Thyroid gland (tissue), 4 donors: ENCODE results near the gene ADARB2. TPM values are rescaled to one million over a fixed set of nuclear protein-coding genes. Genes with fewer than 3 reads are reported as not detected.

ENCODE experiments used
- DNase-seq, 2 donors: peaks; one replicate each; pipeline ENCODE4 v3.0.0-alpha.2; 2019
- H3K27ac ChIP-seq, 3 donors: fragments of 200-600 bp; sonication (generic); 1 replicate in 2 of 3; 2 replicates in 1 of 3; pipeline ENCODE4 v1.5.1; 2016 to 2019; ENCODE audit warnings: mild to moderate bottlenecking in 1 of 3, moderate library complexity in 1 of 3
- H3K27me3 ChIP-seq: fragments of 200-600 bp; sonication (generic); one replicate; pipeline ENCODE4 v1.5.1; 2019
- H3K36me3 ChIP-seq, 2 donors: fragments of 200-600 bp; sonication (generic); one replicate each; pipeline ENCODE4 v1.5.1; 2016 to 2019
- H3K4me1 ChIP-seq, 2 donors: fragments of 200-600 bp; sonication (generic); one replicate each; pipeline ENCODE4 v1.5.1; 2017 to 2019
- H3K4me3 ChIP-seq, 3 donors: fragments of 200-600 bp; sonication (generic); replicated peaks in 1 of 3; 1 replicate in 2 of 3; 2 replicates in 1 of 3; pipeline ENCODE4 v1.5.1; 2016; ENCODE audit warnings: mild to moderate bottlenecking in 1 of 3
- H3K9me3 ChIP-seq: fragments of 200-600 bp; sonication (generic); one replicate; pipeline ENCODE4 v1.5.1; 2017
- CTCF ChIP-seq, 6 experiments: fragments of 200-600 bp in 3 of 6; fragments of 450-650 bp in 3 of 6; sonication (generic) in 3 of 6; IDR thresholded peaks; one replicate each; pipeline ENCODE4 v1.5.1; 2016 to 2019; ENCODE audit warnings: antibody characterized with exemption in 6 of 6, mild to moderate bottlenecking in 2 of 6, inconsistent platforms in 1 of 6, moderate library complexity in 1 of 6
- POLR2A ChIP-seq, 2 donors: fragments of 450-650 bp; IDR thresholded peaks; one replicate each; pipeline ENCODE4 v1.6.1; 2017; ENCODE audit warnings: antibody characterized with exemption in 2 of 2, mild to moderate bottlenecking in 2 of 2, moderate library complexity in 1 of 2
- whole genome bisulfite sequencing, 2 donors: methylation state at CpG; one replicate each; pipeline ENCODE4 v1.1.5; 2017; 5-methylcytosine and 5-hydroxymethylcytosine counted together
- intact Hi-C: fragments of 100-400 bp; cut with DNase I; formaldehyde crosslinking; loops from one replicate; pipeline ENCODE4 v1.15.1; 2023
- total RNA-seq, 4 donors: library from RNA; depleted of rRNA; stranded (reverse); fragments of >200 nt; gene quantifications; one replicate each; pipeline ENCODE4 v1.2.3, GENCODE V29; 2016

The ADARB2 gene
- total RNA-seq, 4 donors from 2014 or later = 0.08 to 0.15 TPM; not detected in 2

GRCh38 chr10:1205450-1206030 lies 531.8 kb downstream of the ADARB2 start:
- Histone ChIP-seq H3K4me3 (no peak overlapping the region), H3K4me1 (no peaks in the 10 kb centered on the region), H3K27me3 (no peaks in the 10 kb centered on the region), H3K9me3 (no peaks in the 10 kb centered on the region), H3K36me3 (no peaks in the 10 kb centered on the region), H3K27ac (no peak overlapping the region)
- no peak for DNase-seq
- intact Hi-C loops = no loop called here
- WGBS, 2 donors = 93 to 94% methylated on average over 18 to 24 of the region's 27 CpGs
- TF ChIP-seq CTCF (IDR thresholded peaks at IDR 0.05) (no peak), POLR2A (IDR thresholded peaks at IDR 0.05) (no peak)

GRCh38 chr10:1204434-1205326 lies 532.6 kb downstream of the ADARB2 start:
- TF ChIP-seq CTCF (IDR thresholded peaks at IDR 0.05) = no peak
- no peak for TF ChIP-seq POLR2A (IDR thresholded peaks at IDR 0.05)
- no peaks in the 10 kb centered on the region for H3K36me3 ChIP-seq

GRCh38 chr10:1203704-1204103 lies 533.6 kb downstream of the ADARB2 start:
- intact Hi-C loops = no loop called here
- TF ChIP-seq CTCF (IDR thresholded peaks at IDR 0.05) = no peak
- TF ChIP-seq POLR2A (IDR thresholded peaks at IDR 0.05) = no peak
- Histone ChIP-seq H3K36me3 (no peaks in the 10 kb centered on the region), H3K4me3 (no peak overlapping the region), H3K4me1 (no peaks in the 10 kb centered on the region), H3K27me3 (no peaks in the 10 kb centered on the region), H3K9me3 (no peaks in the 10 kb centered on the region), H3K27ac (no peak overlapping the region)
- DNase-seq = no peak
- WGBS, 2 donors = 91 to 93% methylated on average over 6 to 7 of the region's 10 CpGs

More at GRCh38 chr10:1204434-1205326, 532.6 kb downstream of the ADARB2 start:
- no peak overlapping the region for H3K27ac ChIP-seq
- intact Hi-C loops = no loop called here
- no peaks in the 10 kb centered on the region for H3K27me3 ChIP-seq
- H3K4me1 ChIP-seq = no peaks in the 10 kb centered on the region
- DNase-seq = no peak
- no peaks in the 10 kb centered on the region for H3K9me3 ChIP-seq
- 81 to 85% methylated on average over 17 to 20 of the region's 26 CpGs for WGBS, 2 donors
- H3K4me3 ChIP-seq = no peak overlapping the region

DNA sequence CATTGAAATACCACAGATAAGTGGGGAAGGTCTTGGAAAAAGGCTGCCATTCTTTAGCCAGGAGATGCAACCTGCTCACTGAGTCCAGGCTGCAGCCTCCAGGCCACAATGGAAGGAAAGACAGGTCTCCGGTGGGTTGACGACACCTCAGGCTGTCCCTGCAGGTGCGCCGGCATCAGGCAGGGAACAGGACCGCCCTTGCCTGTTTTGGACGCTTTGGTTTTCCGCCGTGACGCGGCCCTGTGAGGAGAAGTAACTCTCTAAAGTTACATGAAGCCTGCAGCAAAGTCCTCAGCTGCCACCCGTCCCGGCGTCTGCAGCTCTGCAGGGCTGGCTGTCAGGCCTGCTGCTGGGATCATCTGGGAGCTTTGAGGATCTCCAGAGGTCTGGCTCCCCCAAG lies 534.1 kb downstream of the ADARB2 start:
- Histone ChIP-seq H3K27me3 (no peaks in the 10 kb centered on the region), H3K4me3 (no peak overlapping the region), H3K36me3 (no peaks in the 10 kb centered on the region), H3K27ac (no peak overlapping the region), H3K4me1 (no peaks in the 10 kb centered on the region), H3K9me3 (no peaks in the 10 kb centered on the region)
- no peak for DNase-seq
- TF ChIP-seq CTCF (IDR thresholded peaks at IDR 0.05) (no peak), POLR2A (IDR thresholded peaks at IDR 0.05) (no peak)
- WGBS, 2 donors = 77% methylated on average over 13 of the region's 13 CpGs
- intact Hi-C loops = no loop called here

- no peaks in the 10 kb centered on the region for H3K9me3 ChIP-seq
- H3K27me3 ChIP-seq = no peaks in the 10 kb centered on the region
- DNase-seq = no peak
- TF ChIP-seq POLR2A (IDR thresholded peaks at IDR 0.05) (no peak), CTCF (IDR thresholded peaks at IDR 0.05) (no peak)
- no peak overlapping the region for H3K27ac ChIP-seq
- H3K36me3 ChIP-seq = no peaks in the 10 kb centered on the region
- 82 to 89% methylated on average over 11 of the region's 11 CpGs for WGBS, 2 donors
- H3K4me1 ChIP-seq = no peaks in the 10 kb centered on the region
- no peak overlapping the region for H3K4me3 ChIP-seq
- intact Hi-C loops = no loop called here
These were observed 535.0 kb downstream of the ADARB2 start for GRCh38 chr10:1202343-1202742.
